ENCODE results near the gene TAF11L6.

DNA sequence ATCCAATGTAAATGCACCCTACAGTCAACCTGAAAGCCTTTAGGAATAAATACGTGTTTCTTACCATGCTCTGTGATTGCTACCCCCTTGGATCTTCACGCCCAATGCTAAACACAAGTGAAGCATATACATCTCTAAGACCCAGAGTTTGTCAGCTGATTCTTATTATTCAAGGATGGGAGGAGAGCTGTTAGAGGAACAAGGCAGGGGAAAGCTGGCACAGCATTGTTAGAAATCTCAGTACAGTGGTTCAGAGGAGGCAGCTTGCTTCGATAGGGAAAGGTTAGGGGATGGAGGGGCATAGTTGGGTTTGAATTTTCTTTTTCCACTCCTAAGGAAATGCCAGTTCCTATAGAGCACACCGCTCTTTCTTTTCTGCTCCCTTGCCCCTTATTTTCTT, 47.1 kb upstream of the TAF11L6 start:
- no peak for TF ChIP-seq POLR2A (IDR thresholded peaks at IDR 0.05; ENCODE audit: borderline replicate concordance, extremely low read depth, insufficient read depth, insufficient read length)
- no peak for TF ChIP-seq YY1 (IDR thresholded peaks at IDR 0.05; ENCODE audit: extremely low read depth, insufficient replicate concordance, low read depth, low read length)
- no peak for TF ChIP-seq CBX3 (IDR thresholded peaks at IDR 0.05; ENCODE audit: low read depth)
- TF ChIP-seq, protein P1, sequence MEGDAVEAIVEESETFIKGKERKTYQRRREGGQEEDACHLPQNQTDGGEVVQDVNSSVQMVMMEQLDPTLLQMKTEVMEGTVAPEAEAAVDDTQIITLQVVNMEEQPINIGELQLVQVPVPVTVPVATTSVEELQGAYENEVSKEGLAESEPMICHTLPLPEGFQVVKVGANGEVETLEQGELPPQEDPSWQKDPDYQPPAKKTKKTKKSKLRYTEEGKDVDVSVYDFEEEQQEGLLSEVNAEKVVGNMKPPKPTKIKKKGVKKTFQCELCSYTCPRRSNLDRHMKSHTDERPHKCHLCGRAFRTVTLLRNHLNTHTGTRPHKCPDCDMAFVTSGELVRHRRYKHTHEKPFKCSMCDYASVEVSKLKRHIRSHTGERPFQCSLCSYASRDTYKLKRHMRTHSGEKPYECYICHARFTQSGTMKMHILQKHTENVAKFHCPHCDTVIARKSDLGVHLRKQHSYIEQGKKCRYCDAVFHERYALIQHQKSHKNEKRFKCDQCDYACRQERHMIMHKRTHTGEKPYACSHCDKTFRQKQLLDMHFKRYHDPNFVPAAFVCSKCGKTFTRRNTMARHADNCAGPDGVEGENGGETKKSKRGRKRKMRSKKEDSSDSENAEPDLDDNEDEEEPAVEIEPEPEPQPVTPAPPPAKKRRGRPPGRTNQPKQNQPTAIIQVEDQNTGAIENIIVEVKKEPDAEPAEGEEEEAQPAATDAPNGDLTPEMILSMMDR (IDR thresholded peaks at IDR 0.05 in 2 of 3, conservative IDR thresholded peaks at IDR 0.05 in 1 of 3; ENCODE audit: borderline replicate concordance in 1 of 3, insufficient read depth in 1 of 3, low read depth in 2 of 3, low read length in 2 of 3) = no peak
- TF ChIP-seq EZH2phosphoT487 (IDR thresholded peaks at IDR 0.05; ENCODE audit: borderline replicate concordance) = no peak
- TF ChIP-seq, protein P2, sequence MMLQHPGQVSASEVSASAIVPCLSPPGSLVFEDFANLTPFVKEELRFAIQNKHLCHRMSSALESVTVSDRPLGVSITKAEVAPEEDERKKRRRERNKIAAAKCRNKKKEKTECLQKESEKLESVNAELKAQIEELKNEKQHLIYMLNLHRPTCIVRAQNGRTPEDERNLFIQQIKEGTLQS (IDR thresholded peaks at IDR 0.05) = no peak
- TF ChIP-seq RAD21 (IDR thresholded peaks at IDR 0.05; ENCODE audit: low read depth) = no peak
- TF ChIP-seq, protein P3, sequence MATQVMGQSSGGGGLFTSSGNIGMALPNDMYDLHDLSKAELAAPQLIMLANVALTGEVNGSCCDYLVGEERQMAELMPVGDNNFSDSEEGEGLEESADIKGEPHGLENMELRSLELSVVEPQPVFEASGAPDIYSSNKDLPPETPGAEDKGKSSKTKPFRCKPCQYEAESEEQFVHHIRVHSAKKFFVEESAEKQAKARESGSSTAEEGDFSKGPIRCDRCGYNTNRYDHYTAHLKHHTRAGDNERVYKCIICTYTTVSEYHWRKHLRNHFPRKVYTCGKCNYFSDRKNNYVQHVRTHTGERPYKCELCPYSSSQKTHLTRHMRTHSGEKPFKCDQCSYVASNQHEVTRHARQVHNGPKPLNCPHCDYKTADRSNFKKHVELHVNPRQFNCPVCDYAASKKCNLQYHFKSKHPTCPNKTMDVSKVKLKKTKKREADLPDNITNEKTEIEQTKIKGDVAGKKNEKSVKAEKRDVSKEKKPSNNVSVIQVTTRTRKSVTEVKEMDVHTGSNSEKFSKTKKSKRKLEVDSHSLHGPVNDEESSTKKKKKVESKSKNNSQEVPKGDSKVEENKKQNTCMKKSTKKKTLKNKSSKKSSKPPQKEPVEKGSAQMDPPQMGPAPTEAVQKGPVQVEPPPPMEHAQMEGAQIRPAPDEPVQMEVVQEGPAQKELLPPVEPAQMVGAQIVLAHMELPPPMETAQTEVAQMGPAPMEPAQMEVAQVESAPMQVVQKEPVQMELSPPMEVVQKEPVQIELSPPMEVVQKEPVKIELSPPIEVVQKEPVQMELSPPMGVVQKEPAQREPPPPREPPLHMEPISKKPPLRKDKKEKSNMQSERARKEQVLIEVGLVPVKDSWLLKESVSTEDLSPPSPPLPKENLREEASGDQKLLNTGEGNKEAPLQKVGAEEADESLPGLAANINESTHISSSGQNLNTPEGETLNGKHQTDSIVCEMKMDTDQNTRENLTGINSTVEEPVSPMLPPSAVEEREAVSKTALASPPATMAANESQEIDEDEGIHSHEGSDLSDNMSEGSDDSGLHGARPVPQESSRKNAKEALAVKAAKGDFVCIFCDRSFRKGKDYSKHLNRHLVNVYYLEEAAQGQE (IDR thresholded peaks at IDR 0.05; ENCODE audit: low read depth) = no peak
- TF ChIP-seq POLR2AphosphoS5 (IDR thresholded peaks at IDR 0.05; ENCODE audit: low read depth, low read length) = no peak
- TF ChIP-seq TCF7L2 (IDR thresholded peaks at IDR 0.05; ENCODE audit: borderline replicate concordance, extremely low read depth, insufficient read depth, insufficient read length) = no peak

Measured in HCT116 (cell line).